SK-N-SH (cell line): Measurements from ENCODE around the gene CCDC116. TPM values are rescaled to one million over a fixed set of nuclear protein-coding genes. Genes with fewer than 3 reads are reported as not detected.

Source experiments
- CTCF ChIA-PET: fragments of 300-600, 350-600 bp; formaldehyde crosslinking; extraction: SDS; loops from one replicate; lab custom pipeline; 2021; lab: Yijun Ruan, JAX
- POLR2A ChIA-PET: fragments of 350-600 bp; sonication (Branson Sonifier 250); formaldehyde crosslinking; extraction: SDS; loops from one replicate; lab custom pipeline; 2020; ENCODE audit warnings: antibody characterized with exemption, inconsistent platforms; lab: Yijun Ruan, JAX
- DNase-seq: peaks from one replicate; pipeline ENCODE4 v3.0.0; 2012
- H2AFZ ChIP-seq: fragments of 200-600 bp; sonication (generic); 2 replicates; pipeline ENCODE4 v1.8.1; 2016; ENCODE audit warnings: antibody characterized with exemption, mild to moderate bottlenecking, low read depth
- H3F3A ChIP-seq: fragments of 200-600 bp; sonication (generic); replicated peaks from 2 replicates; pipeline ENCODE3; 2016; ENCODE audit warnings: antibody characterized with exemption, mild to moderate bottlenecking; ENCODE audit not compliant: insufficient read depth
- H3K27ac ChIP-seq, 2 experiments: fragments of 200-500 bp in 1 of 2; fragments of 200-600 bp in 1 of 2; sonication (Bioruptor generic) in 1 of 2; sonication (generic), shearing (Covaris generic) in 1 of 2; 2 replicates each; pipeline versions ENCODE4 v1.5.1 to v1.6.1; 2014 to 2016; ENCODE audit warnings: low read depth in 2 of 2, inconsistent platforms in 1 of 2, low read length in 1 of 2, mild to moderate bottlenecking in 1 of 2, mixed read lengths in 1 of 2
- H3K27me3 ChIP-seq: fragments of 200-600 bp; sonication (generic), shearing (Covaris generic); 2 replicates; pipeline ENCODE4 v1.6.1; 2016; ENCODE audit warnings: mixed run types; ENCODE audit not compliant: insufficient read depth
- H3K36me3 ChIP-seq, 2 experiments: fragments of 200-500 bp in 1 of 2; fragments of 200-600 bp in 1 of 2; sonication (Bioruptor generic) in 1 of 2; sonication (generic) in 1 of 2; replicated peaks in 1 of 2; 2 replicates each; pipeline versions ENCODE3 to v1.5.1; 2014 to 2016; ENCODE audit warnings: low read length in 1 of 2, mild to moderate bottlenecking in 1 of 2; ENCODE audit not compliant: insufficient read depth in 2 of 2, control insufficient read depth in 1 of 2
- H3K4me1 ChIP-seq, 2 experiments: fragments of 200-500 bp in 1 of 2; fragments of 200-600 bp in 1 of 2; sonication (Bioruptor generic) in 1 of 2; sonication (generic), shearing (Covaris generic) in 1 of 2; 2 replicates each; pipeline versions ENCODE4 v1.5.1 to v1.6.1; 2014 to 2016; ENCODE audit warnings: low read depth in 1 of 2, low read length in 1 of 2, mixed run types in 1 of 2; ENCODE audit not compliant: insufficient read depth in 2 of 2, control insufficient read depth in 1 of 2
- H3K4me2 ChIP-seq: fragments of 200-600 bp; sonication (generic), shearing (Covaris generic); 2 replicates; pipeline ENCODE4 v1.6.1; 2017; ENCODE audit warnings: mixed run types
- H3K4me3 ChIP-seq, 2 experiments: fragments of 200-500 bp in 1 of 2; fragments of 200-600 bp in 1 of 2; sonication (Bioruptor generic) in 1 of 2; sonication (generic), shearing (Covaris generic) in 1 of 2; 2 replicates each; pipeline versions ENCODE4 v1.5.1 to v1.8.1; 2014 to 2016; ENCODE audit warnings: low read depth in 2 of 2, inconsistent platforms in 1 of 2, low read length in 1 of 2, mild to moderate bottlenecking in 1 of 2, mixed read lengths in 1 of 2, moderate library complexity in 1 of 2
- H3K79me2 ChIP-seq: fragments of 200-600 bp; sonication (generic); 2 replicates; pipeline ENCODE4 v1.8.1; 2017; ENCODE audit warnings: mild to moderate bottlenecking; ENCODE audit not compliant: insufficient read depth
- H3K9ac ChIP-seq: fragments of 200-600 bp; sonication (generic); 2 replicates; pipeline ENCODE4 v1.6.1; 2017; ENCODE audit warnings: mixed run types
- H3K9me2 ChIP-seq: fragments of 200-600 bp; sonication (generic); 2 replicates; pipeline ENCODE4 v1.6.1; 2017; ENCODE audit warnings: mixed run types
- H3K9me3 ChIP-seq: fragments of 200-600 bp; sonication (generic); 2 replicates; pipeline ENCODE4 v1.6.1; 2017; ENCODE audit warnings: mixed run types, mild to moderate bottlenecking, moderate library complexity
- H4K20me1 ChIP-seq: fragments of 200-600 bp; sonication (generic); 2 replicates; pipeline ENCODE4 v1.6.1; 2017; ENCODE audit warnings: mild to moderate bottlenecking, mixed run types; ENCODE audit not compliant: insufficient read depth
- CHD2 ChIP-seq: fragments of 150-350 bp; IDR thresholded peaks from 2 replicates; pipeline ENCODE4 v1.6.1; 2018; ENCODE audit warnings: low read length; ENCODE audit not compliant: partially characterized antibody
- ELF1 ChIP-seq: IDR thresholded peaks from 2 replicates; pipeline ENCODE4 v1.4.0; 2012
- FOSL2 ChIP-seq: IDR thresholded peaks from 2 replicates; pipeline ENCODE4 v1.4.0; 2012; ENCODE audit warnings: low read depth, mild to moderate bottlenecking, moderate library complexity, borderline replicate concordance
- GABPA ChIP-seq: IDR thresholded peaks from 2 replicates; pipeline ENCODE4 v1.4.0; 2012; ENCODE audit warnings: low read depth, mild to moderate bottlenecking
- NRF1 ChIP-seq: IDR thresholded peaks from 2 replicates; pipeline ENCODE4 v1.6.1; 2012; ENCODE audit warnings: low read depth, mild to moderate bottlenecking, low read length
- POLR2AphosphoS5 ChIP-seq: IDR thresholded peaks from 2 replicates; pipeline ENCODE4 v1.6.1; 2012; ENCODE audit warnings: low read depth, low read length
- RAD21 ChIP-seq: IDR thresholded peaks from 2 replicates; pipeline ENCODE4 v1.6.1; 2012; ENCODE audit warnings: mild to moderate bottlenecking, low read length
- RXRA ChIP-seq: IDR thresholded peaks from 2 replicates; pipeline ENCODE4 v1.4.0; 2012; ENCODE audit warnings: low read depth, mild to moderate bottlenecking, borderline replicate concordance
- SIN3A ChIP-seq: IDR thresholded peaks from 2 replicates; pipeline ENCODE4 v1.6.1; 2012; ENCODE audit warnings: low read depth, mild to moderate bottlenecking, low read length, moderate library complexity, borderline replicate concordance
- SMC3 ChIP-seq: IDR thresholded peaks from 2 replicates; pipeline ENCODE4 v1.6.1; 2012; ENCODE audit warnings: low read depth, low read length, improper control_type of control experiment
- TAF1 ChIP-seq: IDR thresholded peaks from 2 replicates; pipeline ENCODE4 v1.6.1; 2012; ENCODE audit warnings: low read depth, mild to moderate bottlenecking, low read length, moderate library complexity, borderline replicate concordance
- TCF12 ChIP-seq: IDR thresholded peaks from 2 replicates; pipeline ENCODE4 v1.4.0; 2012
- ZBTB33 ChIP-seq: IDR thresholded peaks from 2 replicates; pipeline ENCODE4 v1.4.0; 2012; ENCODE audit warnings: low read depth, borderline replicate concordance
- WGBS: methylation state at CpG from one replicate; pipeline ENCODE4 v1.1.6; 2017; ENCODE audit warnings: low lambda C conversion rate; 5-methylcytosine and 5-hydroxymethylcytosine counted together
- polyA plus RNA-seq, 3 experiments: library from polyadenylated mRNA; depleted of rRNA; stranded (reverse); fragments of >200 nt; gene quantifications; 2 replicates each; pipeline ENCODE4 v1.2.3, GENCODE V29; 2012
- TF ChIP-seq, protein P1 (sequence below): fragments of 200-600 bp; sonication (generic); IDR thresholded peaks from 2 replicates; pipeline ENCODE4 v1.6.1; 2017; ENCODE audit warnings: antibody characterized with exemption, mild to moderate bottlenecking, moderate library complexity
- TF ChIP-seq, protein P2 (sequence below): fragments of 150-350 bp; IDR thresholded peaks from 2 replicates; pipeline ENCODE4 v1.6.1; 2016; ENCODE audit warnings: mild to moderate bottlenecking, low read depth, low read length
- TF ChIP-seq, protein P3 (sequence below): IDR thresholded peaks from 2 replicates; pipeline ENCODE4 v1.6.1; 2012; ENCODE audit warnings: mild to moderate bottlenecking, low read depth, low read length, moderate library complexity

CCDC116 gene
- polyA plus RNA-seq, 1 of the 3 experiments (the other 2 are of a cell fraction) = 0.28 TPM

DNA sequence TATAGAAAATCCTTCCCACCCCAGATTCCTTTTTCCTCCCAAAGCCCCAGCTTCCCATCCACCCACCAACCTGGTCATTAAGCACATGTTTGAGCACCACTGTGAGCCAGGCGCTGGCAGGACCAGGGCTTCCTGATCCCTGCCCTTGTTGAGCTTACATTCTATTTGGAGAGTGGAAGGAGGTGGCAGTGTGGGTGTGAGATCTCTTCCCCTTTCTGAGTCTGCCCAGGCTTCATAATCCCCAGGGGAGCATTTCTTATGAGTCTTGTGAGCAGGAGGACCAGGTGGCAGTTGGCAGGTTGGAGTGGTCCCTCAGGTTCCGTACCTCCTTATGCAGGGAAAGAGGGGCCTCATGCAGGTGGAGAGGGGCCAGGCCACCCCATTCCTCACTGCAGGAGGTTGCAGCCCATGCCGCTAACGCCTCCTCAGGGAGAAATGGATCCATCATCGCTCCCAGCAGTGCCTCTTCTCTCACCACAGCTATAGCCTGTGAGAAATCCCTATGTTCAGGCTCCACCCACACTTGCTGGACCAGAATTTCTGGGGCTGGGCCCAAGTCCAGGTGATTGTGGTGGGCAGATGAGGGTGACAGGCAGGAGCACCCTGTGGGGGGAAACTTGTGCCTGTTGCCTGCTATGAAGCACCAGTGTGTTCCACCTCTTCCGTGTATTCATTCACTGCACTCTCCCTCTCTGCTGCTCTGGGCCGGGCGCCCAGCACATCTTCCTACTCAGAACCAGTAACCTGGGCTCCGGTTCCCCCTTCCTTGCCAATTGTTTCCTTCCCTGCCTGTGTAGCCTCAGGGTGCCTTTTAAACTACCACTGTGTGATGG lies 41.5 kb upstream of the CCDC116 start:
- POLR2A ChIA-PET = no interaction called here
- Histone ChIP-seq H2AFZ (no peak overlapping the region), H3F3A (peaks cover 3% of the 10 kb centered on the region), H3K27me3 (no peaks in the 10 kb centered on the region), H3K27ac (no peak overlapping the region), H3K79me2 (peaks cover 100% of the 10 kb centered on the region), H3K4me1 (peaks cover 0 to 3% of the 10 kb centered on the region in 2 experiments; a peak in 1 of 4 replicates), H3K4me3 (no peak overlapping the region), H3K9me2 (no peaks in the 10 kb centered on the region), H3K9ac (no peak overlapping the region), H3K36me3 (peaks cover 29 to 38% of the 10 kb centered on the region in 2 experiments), H3K4me2 (no peak overlapping the region), H4K20me1 (peaks cover 100% of the 10 kb centered on the region), H3K9me3 (no peaks in the 10 kb centered on the region)
- CTCF ChIA-PET = no interaction called here
- 100% methylated on average over 9 of the region's 9 CpGs for WGBS
- no peak for TF ChIP-seq FOSL2
- TF ChIP-seq, protein P1, sequence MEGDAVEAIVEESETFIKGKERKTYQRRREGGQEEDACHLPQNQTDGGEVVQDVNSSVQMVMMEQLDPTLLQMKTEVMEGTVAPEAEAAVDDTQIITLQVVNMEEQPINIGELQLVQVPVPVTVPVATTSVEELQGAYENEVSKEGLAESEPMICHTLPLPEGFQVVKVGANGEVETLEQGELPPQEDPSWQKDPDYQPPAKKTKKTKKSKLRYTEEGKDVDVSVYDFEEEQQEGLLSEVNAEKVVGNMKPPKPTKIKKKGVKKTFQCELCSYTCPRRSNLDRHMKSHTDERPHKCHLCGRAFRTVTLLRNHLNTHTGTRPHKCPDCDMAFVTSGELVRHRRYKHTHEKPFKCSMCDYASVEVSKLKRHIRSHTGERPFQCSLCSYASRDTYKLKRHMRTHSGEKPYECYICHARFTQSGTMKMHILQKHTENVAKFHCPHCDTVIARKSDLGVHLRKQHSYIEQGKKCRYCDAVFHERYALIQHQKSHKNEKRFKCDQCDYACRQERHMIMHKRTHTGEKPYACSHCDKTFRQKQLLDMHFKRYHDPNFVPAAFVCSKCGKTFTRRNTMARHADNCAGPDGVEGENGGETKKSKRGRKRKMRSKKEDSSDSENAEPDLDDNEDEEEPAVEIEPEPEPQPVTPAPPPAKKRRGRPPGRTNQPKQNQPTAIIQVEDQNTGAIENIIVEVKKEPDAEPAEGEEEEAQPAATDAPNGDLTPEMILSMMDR = no peak
- TF ChIP-seq, protein P2, sequence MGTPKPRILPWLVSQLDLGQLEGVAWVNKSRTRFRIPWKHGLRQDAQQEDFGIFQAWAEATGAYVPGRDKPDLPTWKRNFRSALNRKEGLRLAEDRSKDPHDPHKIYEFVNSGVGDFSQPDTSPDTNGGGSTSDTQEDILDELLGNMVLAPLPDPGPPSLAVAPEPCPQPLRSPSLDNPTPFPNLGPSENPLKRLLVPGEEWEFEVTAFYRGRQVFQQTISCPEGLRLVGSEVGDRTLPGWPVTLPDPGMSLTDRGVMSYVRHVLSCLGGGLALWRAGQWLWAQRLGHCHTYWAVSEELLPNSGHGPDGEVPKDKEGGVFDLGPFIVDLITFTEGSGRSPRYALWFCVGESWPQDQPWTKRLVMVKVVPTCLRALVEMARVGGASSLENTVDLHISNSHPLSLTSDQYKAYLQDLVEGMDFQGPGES = no peak
- TF ChIP-seq ZBTB33 = no peak
- TF ChIP-seq RXRA = no peak
- TF ChIP-seq SIN3A = no peak
- no peak for TF ChIP-seq GABPA
- DNase-seq = no peak

GRCh38 chr22:21591695-21592094 lies 40.9 kb upstream of the CCDC116 start:
- Histone ChIP-seq H3K9me2 (no peaks in the 10 kb centered on the region), H4K20me1 (peaks cover 100% of the 10 kb centered on the region)
- CTCF ChIA-PET = interaction anchor here (0.5 to 1.0 kb wide), 2 partner anchors 11 to 27 kb away, joined by 3 read pairs; no protein-coding TSS in a partner anchor
- no peak for TF ChIP-seq POLR2AphosphoS5
- no peak for TF ChIP-seq SMC3
- no peak for TF ChIP-seq ELF1
- TF ChIP-seq CHD2 = no peak
- no peak for TF ChIP-seq TCF12
- no peak for TF ChIP-seq TAF1
- TF ChIP-seq GABPA = no peak
- TF ChIP-seq RAD21 = no peak
- TF ChIP-seq, protein P2 = no peak
- TF ChIP-seq, protein P3, sequence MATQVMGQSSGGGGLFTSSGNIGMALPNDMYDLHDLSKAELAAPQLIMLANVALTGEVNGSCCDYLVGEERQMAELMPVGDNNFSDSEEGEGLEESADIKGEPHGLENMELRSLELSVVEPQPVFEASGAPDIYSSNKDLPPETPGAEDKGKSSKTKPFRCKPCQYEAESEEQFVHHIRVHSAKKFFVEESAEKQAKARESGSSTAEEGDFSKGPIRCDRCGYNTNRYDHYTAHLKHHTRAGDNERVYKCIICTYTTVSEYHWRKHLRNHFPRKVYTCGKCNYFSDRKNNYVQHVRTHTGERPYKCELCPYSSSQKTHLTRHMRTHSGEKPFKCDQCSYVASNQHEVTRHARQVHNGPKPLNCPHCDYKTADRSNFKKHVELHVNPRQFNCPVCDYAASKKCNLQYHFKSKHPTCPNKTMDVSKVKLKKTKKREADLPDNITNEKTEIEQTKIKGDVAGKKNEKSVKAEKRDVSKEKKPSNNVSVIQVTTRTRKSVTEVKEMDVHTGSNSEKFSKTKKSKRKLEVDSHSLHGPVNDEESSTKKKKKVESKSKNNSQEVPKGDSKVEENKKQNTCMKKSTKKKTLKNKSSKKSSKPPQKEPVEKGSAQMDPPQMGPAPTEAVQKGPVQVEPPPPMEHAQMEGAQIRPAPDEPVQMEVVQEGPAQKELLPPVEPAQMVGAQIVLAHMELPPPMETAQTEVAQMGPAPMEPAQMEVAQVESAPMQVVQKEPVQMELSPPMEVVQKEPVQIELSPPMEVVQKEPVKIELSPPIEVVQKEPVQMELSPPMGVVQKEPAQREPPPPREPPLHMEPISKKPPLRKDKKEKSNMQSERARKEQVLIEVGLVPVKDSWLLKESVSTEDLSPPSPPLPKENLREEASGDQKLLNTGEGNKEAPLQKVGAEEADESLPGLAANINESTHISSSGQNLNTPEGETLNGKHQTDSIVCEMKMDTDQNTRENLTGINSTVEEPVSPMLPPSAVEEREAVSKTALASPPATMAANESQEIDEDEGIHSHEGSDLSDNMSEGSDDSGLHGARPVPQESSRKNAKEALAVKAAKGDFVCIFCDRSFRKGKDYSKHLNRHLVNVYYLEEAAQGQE = no peak
- TF ChIP-seq NRF1 = no peak

More at GRCh38 chr22:21591695-21592094, 40.9 kb upstream of the CCDC116 start:
- peaks cover 29 to 45% of the 10 kb centered on the region in 2 experiments for H3K36me3 ChIP-seq
- no peak overlapping the region for H3K4me3 ChIP-seq
- no peak overlapping the region for H3K4me2 ChIP-seq
- H3K79me2 ChIP-seq = peaks cover 100% of the 10 kb centered on the region
- WGBS = 92% methylated on average over 9 of the region's 9 CpGs
- DNase-seq = no peak
- H3K9me3 ChIP-seq = no peaks in the 10 kb centered on the region
- peaks cover 0 to 3% of the 10 kb centered on the region in 2 experiments; a peak in 1 of 4 replicates for H3K4me1 ChIP-seq
- H3K27me3 ChIP-seq = no peaks in the 10 kb centered on the region
- H2AFZ ChIP-seq = no peak overlapping the region
- no peak overlapping the region for H3K27ac ChIP-seq
- peaks cover 3% of the 10 kb centered on the region for H3F3A ChIP-seq
- H3K9ac ChIP-seq = no peak overlapping the region
- POLR2A ChIA-PET = no interaction called here
